HG02943 (cell line): ENCODE data around the gene CHST11.

Experiments used
- ATAC-seq: cut with Tn5 transposase; IDR thresholded peaks from one replicate; pipeline ENCODE4 v1.9.1; 2021; ENCODE audit warnings: mild to moderate bottlenecking, low read depth, moderate library complexity; ENCODE audit not compliant: unreplicated experiment

The CHST11 gene

DNA sequence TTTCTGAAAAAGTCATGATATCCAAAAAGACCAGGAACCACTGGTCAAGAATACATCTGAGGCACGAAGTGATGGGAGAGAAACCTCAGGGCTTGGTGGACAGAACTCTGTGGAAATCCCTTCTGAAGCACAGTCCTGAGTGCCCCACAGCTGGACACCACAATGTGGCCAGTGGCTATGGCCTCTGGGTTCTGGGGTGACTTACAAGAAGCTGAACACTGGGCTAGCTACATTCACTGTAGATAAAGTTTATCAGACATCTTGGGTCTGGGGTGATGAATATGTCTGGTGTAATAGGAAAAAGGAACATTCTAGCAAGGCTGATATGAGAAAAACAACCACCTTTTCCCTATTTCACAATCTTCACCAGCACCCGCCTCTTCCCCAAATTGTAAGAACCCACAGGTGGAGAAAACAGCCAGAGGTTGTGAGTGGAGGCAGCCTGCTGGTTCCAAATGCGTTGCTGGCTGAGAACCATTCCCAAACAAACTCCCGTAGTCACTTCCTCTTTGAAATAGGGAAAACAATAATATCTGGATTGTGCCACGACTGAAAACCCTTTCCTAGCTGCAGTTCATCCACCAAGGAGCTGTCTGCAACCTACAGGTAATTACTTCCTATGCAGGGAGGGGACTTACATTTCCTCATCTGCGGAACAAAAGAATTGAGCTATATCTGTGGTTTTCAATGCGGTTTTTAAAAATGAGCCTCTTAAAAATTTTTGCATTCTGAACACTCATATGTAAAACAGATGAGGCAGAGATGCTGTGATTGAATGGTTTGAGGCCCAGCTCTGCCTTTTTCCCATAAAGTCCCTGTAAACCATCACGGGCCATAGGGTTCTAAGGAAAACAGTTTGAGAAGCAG, 307.7 kb downstream of the CHST11 start:
- ATAC-seq = no peak

GRCh38 chr12:104767261-104767660, 310.5 kb downstream of the CHST11 start:
- ATAC-seq = no peak

GRCh38 chr12:104768033-104768432, 311.3 kb downstream of the CHST11 start:
- ATAC-seq = no peak

- ATAC-seq = no peak
These were observed 312.4 kb downstream of the CHST11 start for GRCh38 chr12:104769144-104769561.

DNA sequence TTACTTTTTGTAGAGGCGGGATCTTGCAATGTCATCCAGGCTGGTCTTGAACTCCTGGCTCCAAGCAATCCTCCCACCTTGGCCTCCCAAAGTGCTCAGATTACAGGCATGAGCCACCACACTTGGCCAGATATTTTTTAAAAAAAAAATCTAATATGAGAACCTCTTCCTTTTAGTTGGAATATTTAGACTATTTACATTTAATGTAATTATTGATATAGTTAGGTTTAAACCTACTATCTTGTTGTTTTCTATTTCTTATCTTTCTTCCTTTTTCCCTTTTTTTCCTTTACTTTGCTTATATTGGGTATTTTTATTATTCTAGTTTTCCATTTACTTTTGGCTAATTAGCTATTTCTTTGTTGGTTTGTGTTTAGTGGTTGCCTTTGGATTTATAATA, 315.6 kb downstream of the CHST11 start:
- no peak for ATAC-seq

- no peak for ATAC-seq
These were observed 319.0 kb downstream of the CHST11 start for GRCh38 chr12:104775731-104776231.

GRCh38 chr12:104779134-104779533, 322.4 kb downstream of the CHST11 start:
- ATAC-seq = no peak

- ATAC-seq = no peak
These were observed 325.5 kb downstream of the CHST11 start for GRCh38 chr12:104782296-104782695.

DNA sequence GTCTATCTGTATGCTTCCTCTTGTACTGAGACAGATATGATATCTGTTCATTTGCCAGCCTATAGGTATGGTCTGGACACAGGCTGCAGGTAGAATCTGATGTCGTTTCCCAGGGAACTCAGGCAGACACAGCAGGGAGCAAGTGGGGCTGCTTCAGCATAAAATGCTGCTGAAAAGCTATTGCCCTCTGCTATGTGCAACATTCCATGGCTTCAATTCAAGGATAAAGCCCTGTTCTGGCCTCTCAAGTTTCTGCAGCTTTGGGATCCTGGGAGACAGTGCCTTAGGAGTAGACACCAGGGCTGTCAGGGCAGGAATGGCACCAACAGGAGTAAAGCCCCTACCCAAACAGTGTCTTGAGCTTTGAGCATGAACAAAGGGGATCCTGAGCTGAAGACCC, 327.8 kb downstream of the CHST11 start:
- no peak for ATAC-seq

- no peak for ATAC-seq
These were observed 329.1 kb downstream of the CHST11 start for GRCh38 chr12:104785886-104786285.

DNA sequence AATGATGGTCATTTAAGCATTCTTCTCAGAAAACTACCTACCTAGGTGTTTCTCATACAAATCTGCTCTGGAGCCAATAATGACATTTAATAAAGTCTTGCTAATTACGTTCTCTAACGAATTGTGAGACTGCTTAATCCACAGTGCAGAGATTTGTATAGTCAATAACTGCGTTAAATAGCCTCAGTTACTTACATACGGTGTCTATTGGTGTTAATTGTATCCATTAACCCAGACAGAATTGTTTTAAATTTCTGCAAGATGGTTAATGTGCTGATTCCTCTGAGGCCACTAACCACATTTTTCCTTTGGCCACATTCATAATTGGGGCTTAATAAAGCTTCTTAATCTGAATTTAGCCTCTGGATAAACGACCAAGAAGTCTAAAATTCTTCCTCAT, 329.6 kb downstream of the CHST11 start:
- no peak for ATAC-seq

GRCh38 chr12:104788840-104789271, 332.1 kb downstream of the CHST11 start:
- ATAC-seq = no peak

DNA sequence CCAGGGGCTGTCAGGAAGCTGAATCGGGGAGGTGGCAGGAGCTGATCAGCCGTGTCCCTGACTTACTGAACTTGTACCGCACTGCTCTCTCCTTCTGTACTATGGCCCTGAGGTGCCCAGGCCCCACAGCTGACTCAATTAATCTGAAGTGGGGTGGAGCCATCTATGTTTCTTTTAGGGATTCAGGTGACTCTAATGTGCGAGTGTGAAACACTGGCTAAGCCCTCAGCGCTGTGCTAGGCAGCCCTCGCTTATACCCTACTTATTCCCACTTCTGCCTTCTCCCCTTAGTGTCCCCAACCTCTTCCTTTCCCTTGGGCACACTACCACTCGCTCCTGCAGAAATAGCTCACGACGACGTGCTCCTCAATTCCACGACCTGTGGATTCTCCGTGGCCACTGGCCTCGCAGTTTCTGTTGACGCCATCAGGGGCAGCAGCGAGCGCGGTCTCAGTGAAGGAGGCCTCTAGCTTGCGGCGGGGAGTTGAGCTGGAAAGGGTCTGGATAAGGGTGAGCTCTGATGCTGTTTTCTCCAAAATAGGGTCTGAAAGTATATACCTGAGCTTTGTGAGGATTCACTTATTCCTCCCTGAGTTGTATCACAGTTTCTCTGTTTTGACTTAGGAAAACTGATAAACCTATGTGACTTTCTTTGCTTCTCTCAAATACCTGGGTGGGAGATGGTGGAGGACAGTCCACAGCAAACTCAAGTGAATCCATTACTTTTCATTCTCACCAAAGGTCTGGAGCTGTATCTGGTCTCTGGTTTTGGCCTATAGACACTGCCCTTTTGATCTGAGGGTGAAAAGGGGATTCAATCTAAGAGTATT, 333.8 kb downstream of the CHST11 start:
- no peak for ATAC-seq

DNA sequence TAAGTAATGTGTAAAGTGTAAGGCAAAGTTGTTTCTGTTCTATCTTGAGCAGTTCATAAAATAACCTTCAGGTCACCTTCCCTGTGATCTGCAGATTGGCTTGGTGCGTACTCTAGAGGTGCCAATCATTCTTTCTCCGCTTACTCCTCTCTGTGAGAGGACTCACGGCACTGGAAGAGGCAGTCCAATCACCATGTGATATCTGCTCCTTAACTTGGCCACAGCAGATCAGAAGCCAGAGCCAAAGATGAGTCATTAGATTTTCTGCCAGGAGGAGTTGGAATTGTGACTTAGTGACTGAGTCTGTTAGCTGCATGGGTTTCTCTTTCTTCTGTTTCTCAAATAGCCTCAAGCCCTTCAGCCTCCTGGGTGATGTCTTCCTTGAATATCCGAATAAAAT, 335.8 kb downstream of the CHST11 start:
- ATAC-seq = no peak

- no peak for ATAC-seq
These were observed 336.5 kb downstream of the CHST11 start for GRCh38 chr12:104793285-104793684.

GRCh38 chr12:104793968-104794367, 337.2 kb downstream of the CHST11 start:
- ATAC-seq = no peak

- ATAC-seq = no peak
These were observed 339.7 kb downstream of the CHST11 start for GRCh38 chr12:104796475-104796862.

DNA sequence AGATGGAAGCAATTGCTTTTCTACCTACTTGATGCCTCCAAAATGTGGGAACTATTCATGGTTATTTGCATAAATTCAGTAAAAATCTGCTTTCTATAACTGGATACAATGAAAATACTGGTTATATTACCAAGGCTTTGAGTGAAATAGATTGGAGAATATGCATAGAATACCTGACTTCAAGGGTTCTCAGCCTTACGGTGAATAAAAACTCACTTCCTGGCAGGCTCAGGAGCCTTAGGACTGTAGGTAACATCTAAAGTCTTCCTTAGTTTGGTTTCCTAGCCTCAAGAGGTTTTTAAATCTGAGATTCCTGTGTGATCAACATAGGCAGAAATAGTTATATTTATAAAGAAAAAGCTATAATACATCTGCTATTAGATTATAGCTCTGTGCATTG, 342.7 kb downstream of the CHST11 start:
- ATAC-seq = no peak

GRCh38 chr12:104801005-104801404, 344.3 kb downstream of the CHST11 start:
- ATAC-seq = no peak

DNA sequence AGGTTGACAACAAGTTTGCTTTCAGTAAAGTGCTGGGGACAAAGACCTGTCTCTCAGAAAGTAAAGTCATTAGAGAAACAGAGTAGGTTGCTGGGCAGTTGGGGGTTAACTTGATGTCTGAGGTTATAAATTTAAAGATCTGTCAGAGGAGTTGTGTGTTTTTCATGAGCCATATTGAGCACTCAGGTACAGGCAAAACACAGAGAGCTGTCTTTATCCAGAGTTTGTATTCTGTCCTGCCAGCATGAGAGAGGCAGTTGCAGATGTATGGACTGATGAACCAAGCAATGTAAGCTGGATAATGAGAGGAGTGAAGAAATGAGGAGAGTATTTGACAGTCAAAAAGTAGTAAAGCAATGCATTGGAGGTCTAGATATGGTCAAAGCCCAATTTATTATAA, 344.7 kb downstream of the CHST11 start:
- ATAC-seq = no peak

GRCh38 chr12:104802208-104802607, 345.5 kb downstream of the CHST11 start:
- ATAC-seq = no peak
